HepG2 (cell line): ENCODE measurements around the gene LHB.
"Not testable (repeated sequence)": the region's sequence is repeated elsewhere in the genome, so short reads cannot be mapped to it uniquely, and the experiment has no call there.

Experiments used
- ATF3 ChIP-seq: sonication (generic); formaldehyde crosslinking; IDR thresholded peaks from 2 replicates; pipeline ENCODE4 v1.4.0; 2020; ENCODE audit warnings: missing genetic modification reagents
- CTCF ChIP-seq: sonication (generic); formaldehyde crosslinking; IDR thresholded peaks from 2 replicates; pipeline ENCODE4 v1.5.0; 2020; ENCODE audit warnings: mild to moderate bottlenecking, missing genetic modification reagents, moderate library complexity
- EP300 ChIP-seq, 3 experiments: sonication (generic) in 1 of 3; formaldehyde crosslinking in 1 of 3; IDR thresholded peaks; 2 replicates each; pipeline versions ENCODE4 v1.5.1 to v1.6.1; 2011 to 2020; ENCODE audit warnings: low read depth in 2 of 3, low read length in 2 of 3, borderline replicate concordance in 1 of 3, improper control_type of control experiment in 1 of 3, mild to moderate bottlenecking in 1 of 3, missing genetic modification reagents in 1 of 3, moderate library complexity in 1 of 3
- NFRKB ChIP-seq: fragments of 450-650 bp; IDR thresholded peaks from 2 replicates; pipeline ENCODE4 v1.6.1; 2017
- TCF7 ChIP-seq: sonication (generic); IDR thresholded peaks from 2 replicates; pipeline ENCODE4 v1.6.1; 2016; ENCODE audit warnings: antibody characterized with exemption, low read depth
- TFE3 ChIP-seq: IDR thresholded peaks from 2 replicates; pipeline ENCODE4 v1.6.1; 2016
- ZNF253 ChIP-seq: sonication (generic); formaldehyde crosslinking; IDR thresholded peaks from 2 replicates; pipeline ENCODE4 v1.8.0; 2022; ENCODE audit warnings: mild to moderate bottlenecking, missing genetic modification reagents, borderline replicate concordance

- TF ChIP-seq ZNF253 (CRISPR knock-in tag); TFE3 (CRISPR knock-in tag); ATF3; EP300 (IDR thresholded peaks at IDR 0.05; ENCODE audit: low read depth in 2 of 2, low read length in 2 of 2); EP300 (CRISPR knock-in tag; IDR thresholded peaks at IDR 0.05; ENCODE audit: borderline replicate concordance); NFRKB: not testable (repeated sequence)
- TF ChIP-seq TCF7 (peak; percentile 53; the same call in 1 of the 2 replicates), CTCF (peak; percentile 69)
These were observed 19.9 kb upstream of the LHB start, which contains the start of gene CGB1 for GRCh38 chr19:49036815-49037214.
